Lower lobe of right lung (tissue), 2 donors: ENCODE data around the gene PIK3C2A. TPM values are rescaled to one million over a fixed set of nuclear protein-coding genes. Genes with fewer than 3 reads are reported as not detected.

ENCODE experiments used
- ATAC-seq, 2 donors: fragments of 200-7000 bp; cut with Tn5 transposase; one replicate each; pipeline ENCODE4 v1.9.1; 2020 to 2022; ENCODE audit warnings: mild to moderate bottlenecking in 2 of 2, moderate library complexity in 2 of 2
- DNase-seq: peaks from one replicate; pipeline ENCODE4 v3.0.0-alpha.2; 2020
- H3K27ac ChIP-seq: fragments of 200-600 bp; one replicate; pipeline ENCODE4 v1.8.0; 2022
- H3K27me3 ChIP-seq: fragments of 200-600 bp; one replicate; pipeline ENCODE4 v1.8.0; 2022; ENCODE audit warnings: low read depth
- H3K36me3 ChIP-seq: fragments of 200-600 bp; one replicate; pipeline ENCODE4 v1.8.0; 2022; ENCODE audit warnings: mild to moderate bottlenecking
- H3K4me1 ChIP-seq: fragments of 200-600 bp; one replicate; pipeline ENCODE4 v1.8.0; 2022
- H3K4me3 ChIP-seq: fragments of 200-600 bp; one replicate; pipeline ENCODE4 v1.8.0; 2022; ENCODE audit warnings: mild to moderate bottlenecking
- H3K9me3 ChIP-seq: fragments of 200-600 bp; one replicate; pipeline ENCODE4 v1.8.0; 2022
- CTCF ChIP-seq: fragments of 200-600 bp; IDR thresholded peaks from one replicate; pipeline ENCODE4 v1.8.0; 2022; ENCODE audit warnings: antibody characterized with exemption, mild to moderate bottlenecking
- intact Hi-C: fragments of 100-400 bp; cut with DNase I; formaldehyde crosslinking; loops from one replicate; pipeline ENCODE4 v1.11.0; 2022
- total RNA-seq: library from RNA; stranded (reverse); fragmentation: NEBNext Ultra II Directional; extraction: Animal tissue kit (Norgen Biotek cat#: 25700); gene quantifications from one replicate; pipeline ENCODE4 v1.2.1, GENCODE V29; 2021
- donor health status: DM: no; HTN: yes; CAD: no; lungs with severe emphysema.

PIK3C2A gene
- total RNA-seq, 1 donor from 2014 or later: 71.6 TPM

GRCh38 chr11:17221968-17222367, 14.2 kb upstream of the PIK3C2A start:
- intact Hi-C loops: no loop called here
- no peak overlapping the region for H3K27ac ChIP-seq
- no peak overlapping the region for H3K4me3 ChIP-seq
- no peak for DNase-seq
- no peaks in the 10 kb centered on the region for H3K36me3 ChIP-seq
- H3K9me3 ChIP-seq: no peaks in the 10 kb centered on the region
- no peak for ATAC-seq
- TF ChIP-seq CTCF: no peak
- H3K4me1 ChIP-seq: no peaks in the 10 kb centered on the region
- no peaks in the 10 kb centered on the region for H3K27me3 ChIP-seq

- Histone ChIP-seq H3K27ac (no peak overlapping the region), H3K4me3 (no peak overlapping the region), H3K9me3 (no peaks in the 10 kb centered on the region), H3K27me3 (no peaks in the 10 kb centered on the region), H3K4me1 (no peaks in the 10 kb centered on the region), H3K36me3 (no peaks in the 10 kb centered on the region)
- DNase-seq (no peak), ATAC-seq (no peak)
- intact Hi-C loops: no loop called here
- no peak for TF ChIP-seq CTCF
These were observed 11.2 kb upstream of the PIK3C2A start for GRCh38 chr11:17219016-17219415.

GRCh38 chr11:17218403-17218802, 10.6 kb upstream of the PIK3C2A start:
- no peak for TF ChIP-seq CTCF
- ATAC-seq (no peak), DNase-seq (no peak)
- H3K4me3 ChIP-seq: no peak overlapping the region
- H3K27ac ChIP-seq: no peak overlapping the region
- H3K27me3 ChIP-seq: no peaks in the 10 kb centered on the region
- H3K4me1 ChIP-seq: no peaks in the 10 kb centered on the region
- H3K9me3 ChIP-seq: no peaks in the 10 kb centered on the region
- no peaks in the 10 kb centered on the region for H3K36me3 ChIP-seq
- intact Hi-C loops: no loop called here

- no peak for DNase-seq
- no peak overlapping the region for H3K4me3 ChIP-seq
- no peak for ATAC-seq
- no peak for TF ChIP-seq CTCF
- H3K36me3 ChIP-seq: no peaks in the 10 kb centered on the region
- H3K27ac ChIP-seq: no peak overlapping the region
- intact Hi-C loops: no loop called here
- H3K4me1 ChIP-seq: no peaks in the 10 kb centered on the region
- no peaks in the 10 kb centered on the region for H3K9me3 ChIP-seq
- no peaks in the 10 kb centered on the region for H3K27me3 ChIP-seq
These were observed 9.6 kb upstream of the PIK3C2A start for GRCh38 chr11:17217401-17217800.

- Histone ChIP-seq H3K36me3 (no peaks in the 10 kb centered on the region), H3K4me1 (peaks cover 19% of the 10 kb centered on the region), H3K27ac (no peak overlapping the region), H3K27me3 (no peaks in the 10 kb centered on the region), H3K4me3 (no peak overlapping the region), H3K9me3 (no peaks in the 10 kb centered on the region)
- DNase-seq (no peak), ATAC-seq (no peak)
- intact Hi-C loops: no loop called here
- no peak for TF ChIP-seq CTCF
These were observed 6.6 kb upstream of the PIK3C2A start for GRCh38 chr11:17214338-17214737.

GRCh38 chr11:17211286-17211685, 3.5 kb upstream of the PIK3C2A start:
- no peak for DNase-seq
- H3K9me3 ChIP-seq: no peaks in the 10 kb centered on the region
- H3K27ac ChIP-seq: peak overlapping the region; percentile 99
- H3K4me3 ChIP-seq: no peak overlapping the region
- no peak for ATAC-seq
- no peaks in the 10 kb centered on the region for H3K27me3 ChIP-seq
- no peaks in the 10 kb centered on the region for H3K36me3 ChIP-seq
- peaks cover 35% of the 10 kb centered on the region for H3K4me1 ChIP-seq
- intact Hi-C loops: no loop called here
- no peak for TF ChIP-seq CTCF
